ENCODE data around the gene ANKS1B.
"Not testable (repeated sequence)": the region's sequence is repeated elsewhere in the genome, so short reads cannot be mapped to it uniquely, and the experiment has no call there.

The ANKS1B gene

DNA sequence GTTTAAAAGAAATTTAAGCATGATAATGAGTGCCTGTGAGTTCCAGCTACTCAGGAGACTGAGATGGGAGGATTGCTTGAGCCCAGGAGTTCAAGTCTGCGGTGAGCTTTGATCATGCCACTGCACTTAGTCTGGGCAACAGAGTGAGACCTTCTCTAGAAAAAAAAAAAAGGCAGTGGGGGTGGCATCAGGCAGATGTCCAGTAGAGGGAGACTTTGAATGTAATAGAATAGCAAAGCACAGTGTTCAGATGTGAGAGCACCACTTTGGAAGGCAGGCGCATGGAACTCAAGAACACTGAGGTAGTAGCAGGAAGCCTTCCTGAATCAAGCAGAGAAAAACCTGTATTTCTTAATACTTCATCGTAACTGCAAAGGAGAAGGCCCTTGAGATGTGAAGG lies 731.7 kb downstream of the ANKS1B start:
- no peak for DNase-seq

DNA sequence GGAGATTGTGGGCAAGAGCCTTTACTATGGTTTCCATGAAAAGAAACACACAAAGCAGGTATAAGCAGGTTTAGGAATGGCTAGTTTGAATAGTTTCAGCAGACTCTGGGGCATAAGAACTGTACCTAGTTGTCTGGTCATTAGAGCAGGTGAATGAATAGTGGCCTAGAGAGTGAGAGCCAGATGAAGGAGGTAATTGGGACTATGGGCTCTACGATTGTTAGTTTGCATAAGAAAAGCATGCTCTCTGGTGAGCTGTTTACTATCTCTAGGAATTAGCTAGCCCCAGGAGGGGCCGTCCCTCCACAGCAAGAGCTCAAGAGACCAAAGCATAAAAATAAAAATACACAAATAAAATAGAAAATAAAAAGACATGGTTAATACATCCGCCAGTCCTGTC lies 734.6 kb downstream of the ANKS1B start:
- DNase-seq = no peak

DNA sequence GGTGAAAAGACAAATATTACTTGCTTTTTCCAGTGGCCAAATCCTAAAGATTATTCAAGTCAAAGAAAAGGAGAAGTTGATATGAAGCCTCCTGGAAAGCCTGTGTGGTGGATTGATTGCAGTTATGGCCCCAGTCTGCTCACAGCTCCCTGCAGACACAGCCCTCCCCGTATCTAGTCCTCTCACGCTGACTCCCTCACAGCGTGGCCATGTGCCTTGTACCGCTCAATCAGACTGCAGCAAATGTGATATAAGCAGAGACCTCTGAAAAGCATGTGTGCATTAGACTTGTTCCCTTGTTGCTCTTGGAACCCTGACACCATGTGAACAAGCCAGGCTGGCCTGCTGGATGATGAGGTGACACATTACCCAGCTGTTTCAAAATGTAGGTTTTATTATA lies 735.2 kb downstream of the ANKS1B start:
- no peak for DNase-seq

DNA sequence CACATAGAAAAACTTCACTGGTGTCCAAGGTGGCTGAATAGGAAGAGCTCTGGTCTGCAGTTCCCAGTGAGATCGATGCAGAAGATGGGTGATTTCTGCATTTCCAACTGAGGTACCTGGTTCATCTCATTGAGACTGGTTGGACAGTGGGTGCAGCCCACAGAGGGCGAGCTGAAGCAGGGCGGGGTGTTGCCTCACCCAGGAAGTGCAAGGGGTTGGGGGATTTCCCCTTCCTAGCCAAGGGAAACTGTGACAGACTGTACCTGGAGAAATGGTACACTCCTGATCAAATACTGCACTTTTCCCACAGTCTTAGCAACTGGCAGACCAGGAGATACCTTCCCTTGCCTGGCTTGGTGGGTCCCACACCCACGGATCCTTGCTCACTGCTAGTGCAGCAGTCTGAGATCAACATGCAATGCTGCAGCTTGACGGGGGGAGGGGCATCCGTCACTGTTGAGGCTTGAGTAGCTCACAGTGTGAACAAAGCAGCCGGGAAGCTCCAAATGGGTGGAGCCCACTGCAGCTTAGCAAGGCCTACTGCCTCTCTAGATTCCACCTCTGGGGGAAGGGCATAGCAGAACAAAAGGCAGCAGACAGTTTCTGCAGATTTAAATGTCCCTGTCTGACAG lies 746.7 kb downstream of the ANKS1B start:
- DNase-seq = not testable (repeated sequence)

DNA sequence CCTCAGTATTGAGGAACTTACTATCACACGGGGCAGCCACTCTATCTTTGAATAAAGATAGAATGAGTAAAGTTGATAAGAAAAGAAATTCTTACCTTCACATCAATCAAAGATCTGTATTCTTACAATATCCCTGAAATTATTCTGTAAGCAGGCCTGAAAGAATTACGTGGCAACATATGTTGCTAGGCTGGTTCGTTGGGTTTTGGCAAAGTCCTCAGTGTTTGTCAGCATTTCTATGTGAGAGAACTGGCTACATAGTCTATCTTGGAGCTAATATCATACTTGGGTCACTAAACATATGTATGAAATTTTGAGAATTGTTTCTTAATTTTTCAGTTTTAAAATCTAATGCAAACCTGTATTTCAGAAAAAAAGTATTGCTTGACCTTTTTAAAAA lies 749.4 kb downstream of the ANKS1B start:
- no peak for DNase-seq

DNA sequence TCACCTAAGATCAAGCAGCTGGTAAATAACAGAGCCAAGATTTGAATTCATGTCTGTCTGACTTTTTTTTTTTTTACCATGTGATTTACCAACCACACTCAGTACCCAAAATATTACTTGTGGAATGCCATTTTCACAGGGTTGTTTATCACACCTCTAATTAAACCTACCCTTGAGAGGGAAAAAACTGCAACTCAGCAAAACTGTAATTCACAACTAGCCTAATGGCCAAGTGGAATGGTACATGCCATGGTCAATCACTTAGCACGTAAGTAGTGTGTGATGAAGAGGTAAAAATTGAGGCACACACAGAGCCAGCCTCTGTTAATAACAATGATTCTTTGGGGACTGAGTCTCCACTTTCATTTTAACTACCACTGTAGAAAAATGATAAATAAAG lies 750.0 kb downstream of the ANKS1B start:
- no peak for DNase-seq

DNA sequence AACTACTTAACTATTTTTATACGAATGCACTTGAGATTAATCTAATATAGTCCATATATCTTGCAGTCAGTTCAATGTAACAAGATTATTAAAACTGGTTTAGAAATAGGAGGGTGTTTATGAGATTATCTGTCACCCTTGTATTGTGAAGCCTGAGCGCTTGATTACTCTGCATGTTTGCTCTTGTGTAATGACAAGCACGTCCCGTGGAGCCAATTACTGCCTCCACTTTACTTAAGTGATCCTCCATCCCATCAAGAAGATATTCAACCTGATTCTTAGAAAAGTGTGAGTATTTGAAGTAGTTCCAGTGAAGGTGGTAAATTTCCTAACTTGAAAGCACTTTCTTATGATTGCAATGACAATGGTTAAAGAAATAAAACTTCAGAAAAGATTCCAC lies 752.4 kb downstream of the ANKS1B start:
- no peak for DNase-seq

DNA sequence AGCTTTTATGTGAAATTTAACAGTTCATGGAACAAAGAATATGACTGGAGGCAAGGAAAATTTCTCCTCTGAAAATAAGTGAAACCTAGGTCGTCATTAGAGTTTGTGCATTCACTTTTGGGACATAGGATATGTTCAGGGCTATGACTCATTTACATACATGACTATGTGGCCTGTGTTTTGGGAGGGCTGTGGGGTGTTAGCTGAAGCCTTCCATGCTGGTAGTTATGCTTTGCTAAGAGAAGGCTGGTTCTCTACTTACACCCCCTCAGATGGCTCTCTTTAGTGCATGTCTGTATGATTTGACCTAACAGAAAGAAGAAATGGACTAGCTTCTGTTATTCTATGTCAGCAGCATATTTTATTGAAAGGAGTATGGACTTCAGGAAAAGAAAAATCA lies 753.7 kb downstream of the ANKS1B start:
- DNase-seq = no peak

DNA sequence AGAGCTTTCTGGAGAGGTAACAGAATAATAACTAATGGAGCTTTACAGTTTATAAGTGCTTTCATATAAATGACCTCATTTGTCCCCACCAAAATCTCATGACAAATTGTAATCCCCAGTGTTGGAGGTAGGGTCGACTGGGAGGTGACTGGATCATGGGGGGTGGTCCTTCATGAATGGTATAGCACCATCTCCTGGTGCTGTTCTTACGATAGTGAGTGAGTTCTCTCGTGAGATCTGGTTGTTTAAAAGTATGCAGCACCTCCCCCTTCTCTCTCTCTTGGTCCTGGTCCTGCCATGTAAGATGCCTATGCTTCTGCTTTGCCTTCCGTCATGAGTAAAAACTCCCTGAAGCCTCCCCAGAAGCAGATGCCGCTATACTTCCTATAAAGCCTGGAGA lies 760.5 kb downstream of the ANKS1B start:
- no peak for DNase-seq

DNA sequence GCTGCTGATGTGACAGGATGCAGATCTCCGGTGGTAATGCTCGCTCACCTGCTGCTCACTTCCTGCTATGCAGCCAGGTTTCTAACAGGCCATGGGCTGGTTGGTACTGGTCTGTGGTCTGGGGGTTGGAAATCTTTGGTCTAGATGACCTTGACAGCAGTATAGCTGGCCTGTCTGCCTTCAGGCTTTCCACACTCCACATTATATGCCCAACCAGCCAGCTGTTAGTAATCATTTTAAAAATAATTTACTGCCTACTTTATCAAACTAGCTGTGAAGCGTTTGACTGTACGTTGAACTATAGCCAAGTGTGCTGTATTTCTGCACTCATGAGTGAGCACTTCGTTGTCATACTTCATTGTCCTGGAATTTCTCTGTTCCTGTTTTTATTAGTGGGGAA lies 761.2 kb downstream of the ANKS1B start:
- no peak for DNase-seq

DNA sequence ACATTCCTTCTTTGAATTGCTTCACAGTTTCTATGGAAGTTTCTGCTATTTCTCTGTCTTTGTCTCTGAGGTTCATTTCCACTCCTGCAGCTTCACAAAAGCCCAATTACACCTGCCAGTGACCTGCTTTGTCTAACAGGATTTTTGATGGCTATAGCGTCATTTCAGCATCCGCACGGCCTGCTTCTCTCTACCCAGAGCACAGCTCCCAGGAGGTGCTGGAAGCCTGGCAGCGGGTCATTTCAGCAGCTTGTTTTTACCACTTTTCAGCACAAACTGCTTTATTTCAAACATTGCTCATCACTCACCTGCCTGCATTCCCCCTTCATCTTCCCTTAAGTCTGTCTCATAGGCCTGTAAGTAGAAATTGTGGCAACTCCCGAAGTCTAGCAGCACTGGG lies 771.7 kb downstream of the ANKS1B start:
- DNase-seq = no peak

DNA sequence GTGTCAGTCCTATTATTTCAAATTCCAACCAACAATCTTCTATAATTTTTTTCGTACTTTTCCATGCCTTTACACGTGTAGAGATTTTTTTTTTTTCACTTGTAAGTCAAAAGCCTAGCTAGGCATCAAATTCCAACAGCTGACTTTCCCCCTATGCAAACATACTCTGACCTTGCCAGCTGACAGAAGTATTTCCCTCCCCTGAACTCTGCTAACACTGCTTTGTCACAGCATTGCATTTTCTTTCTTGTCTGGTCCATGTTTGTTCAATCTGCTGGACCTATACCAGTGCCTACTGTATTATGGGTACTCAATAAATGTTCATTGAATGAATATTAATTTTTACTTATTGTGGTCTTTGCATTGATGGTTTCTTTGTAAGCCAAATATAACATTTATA lies 772.5 kb downstream of the ANKS1B start:
- DNase-seq = no peak

DNA sequence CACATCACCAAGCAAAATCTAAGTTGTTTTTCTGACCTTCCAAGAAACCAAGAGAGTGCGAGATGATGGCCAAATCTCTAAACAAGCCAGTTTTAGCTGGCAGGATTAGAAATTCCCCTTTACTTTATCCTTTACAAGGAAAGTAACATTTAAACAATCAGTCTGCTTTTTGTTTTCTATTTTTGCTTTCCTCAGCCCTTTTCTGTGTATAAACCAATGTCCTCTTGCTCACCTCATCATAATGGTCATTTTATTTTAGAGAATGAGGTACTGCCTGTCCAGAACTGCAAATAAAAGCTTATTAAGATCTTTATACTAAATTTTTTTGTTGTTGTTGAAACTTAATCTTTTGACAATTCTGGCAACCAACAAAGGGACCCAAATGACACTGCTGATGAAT lies 779.6 kb downstream of the ANKS1B start:
- no peak for DNase-seq

DNA sequence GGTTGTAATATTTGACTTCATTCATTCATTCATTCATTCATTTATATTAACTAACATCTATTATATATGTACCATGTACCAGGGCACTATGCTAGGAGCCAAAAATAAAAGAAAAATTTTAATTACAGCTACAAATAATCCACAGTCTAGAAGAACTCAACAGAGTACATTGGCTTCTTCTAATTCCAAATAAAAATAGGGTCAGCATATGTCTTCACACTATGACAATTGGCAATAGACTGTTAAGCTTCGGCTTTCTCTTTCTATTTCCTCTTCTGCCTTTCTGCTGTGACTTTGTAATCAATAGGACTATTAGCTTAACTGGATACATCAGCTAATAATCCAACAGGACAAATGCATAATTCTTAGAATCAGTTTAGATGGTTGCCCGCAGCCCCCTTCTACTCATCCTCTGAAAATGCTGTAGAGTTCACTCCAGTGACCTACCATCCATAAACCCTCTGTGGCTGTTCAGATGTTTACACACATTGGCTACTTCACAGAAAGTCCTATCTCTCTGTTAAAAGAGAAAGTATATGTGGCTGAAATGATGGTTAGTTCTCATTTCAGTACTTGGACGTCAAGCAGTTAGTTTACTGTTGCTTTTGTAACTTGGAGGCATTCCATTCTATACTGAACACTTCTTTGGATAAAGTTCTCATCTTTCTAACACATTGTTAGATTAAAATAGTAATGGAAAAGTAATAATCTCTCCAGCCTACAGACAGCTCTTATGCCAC lies 782.7 kb downstream of the ANKS1B start:
- no peak for DNase-seq

DNA sequence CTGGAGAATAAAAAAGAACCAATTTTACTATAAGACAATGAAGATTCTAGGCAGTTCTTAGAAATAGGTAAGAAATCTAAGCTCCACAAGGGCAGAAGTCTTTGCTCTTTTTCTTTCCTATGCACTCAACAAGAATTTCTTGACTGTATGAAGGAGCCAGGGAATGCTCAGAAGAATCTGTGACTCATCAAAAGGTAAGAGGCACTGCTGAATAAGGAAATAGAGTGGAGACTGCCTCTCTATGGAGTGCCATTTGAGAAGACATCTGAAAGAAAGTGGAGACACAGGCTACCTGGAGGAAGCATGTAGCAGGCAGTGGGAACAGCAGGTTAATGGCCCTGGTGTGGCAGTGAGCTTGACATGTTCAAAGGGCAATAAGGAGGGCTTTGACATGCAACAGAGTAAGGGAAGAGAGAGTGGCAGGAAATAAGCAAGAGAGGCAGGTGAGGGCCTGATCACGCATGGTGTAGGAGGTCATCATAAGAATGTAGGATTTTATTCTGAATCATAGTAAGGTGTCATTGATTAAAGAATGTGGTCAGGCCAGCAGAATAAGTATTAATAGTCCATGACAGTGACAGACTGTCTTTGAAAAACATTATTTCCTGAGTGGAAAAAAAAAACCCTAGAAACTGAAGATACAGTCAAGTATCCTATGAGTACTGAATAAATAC lies 783.9 kb downstream of the ANKS1B start:
- no peak for DNase-seq

DNA sequence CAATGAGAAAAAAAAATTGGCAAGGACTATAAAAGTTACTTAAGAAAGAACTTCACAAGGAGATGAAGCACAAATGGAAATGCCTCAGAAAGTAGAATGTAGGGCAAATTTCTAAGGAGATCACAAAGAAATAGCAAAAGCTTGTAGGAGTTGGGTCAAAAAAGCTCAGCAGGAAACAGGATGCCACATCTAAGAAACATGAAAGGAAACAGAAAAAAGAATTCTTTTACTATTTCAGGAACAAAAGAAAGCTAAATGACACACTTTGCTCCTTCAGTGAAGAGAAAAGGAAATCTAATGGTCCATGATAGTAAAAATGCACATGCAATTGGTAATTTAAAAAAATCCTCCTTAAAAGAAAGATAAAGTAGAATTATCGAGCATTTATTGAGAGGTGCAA lies 789.3 kb downstream of the ANKS1B start:
- DNase-seq = no peak

DNA sequence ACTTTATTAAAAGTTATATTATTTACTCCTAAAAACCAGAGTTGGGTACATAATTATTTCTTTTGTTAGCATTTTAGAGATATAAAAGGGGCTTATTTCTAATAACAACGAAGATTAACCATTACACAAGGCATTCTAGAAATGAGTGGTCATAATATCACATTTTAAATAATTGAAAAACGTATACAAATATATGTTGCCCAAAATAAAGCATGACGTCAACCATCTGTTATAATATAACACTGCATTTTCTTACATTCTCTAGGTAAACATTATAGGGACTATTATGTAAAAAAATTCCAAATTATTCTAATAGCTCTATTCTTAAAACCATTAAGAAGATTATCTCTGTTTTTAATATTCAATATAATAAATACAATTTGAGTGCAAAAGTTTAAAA lies 792.2 kb downstream of the ANKS1B start:
- DNase-seq = no peak

DNA sequence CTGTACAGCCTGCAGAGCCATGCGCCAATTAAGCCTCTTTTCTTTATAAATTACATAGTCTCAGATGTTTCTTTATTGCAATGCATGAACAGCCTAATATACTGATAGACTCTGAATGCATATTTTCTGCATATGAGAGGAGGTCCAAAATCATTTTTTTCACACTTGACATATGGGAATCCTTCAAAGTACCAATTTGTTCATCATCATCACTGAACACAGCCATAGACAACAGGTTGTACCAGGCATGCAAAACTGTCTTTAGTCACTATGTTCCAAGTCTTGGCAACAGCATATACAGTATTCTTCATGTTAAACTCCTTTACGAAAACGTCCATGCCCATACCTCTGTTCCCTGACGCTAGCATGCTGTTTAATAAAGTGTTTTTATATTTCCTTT lies 807.9 kb downstream of the ANKS1B start:
- no peak for DNase-seq

DNA sequence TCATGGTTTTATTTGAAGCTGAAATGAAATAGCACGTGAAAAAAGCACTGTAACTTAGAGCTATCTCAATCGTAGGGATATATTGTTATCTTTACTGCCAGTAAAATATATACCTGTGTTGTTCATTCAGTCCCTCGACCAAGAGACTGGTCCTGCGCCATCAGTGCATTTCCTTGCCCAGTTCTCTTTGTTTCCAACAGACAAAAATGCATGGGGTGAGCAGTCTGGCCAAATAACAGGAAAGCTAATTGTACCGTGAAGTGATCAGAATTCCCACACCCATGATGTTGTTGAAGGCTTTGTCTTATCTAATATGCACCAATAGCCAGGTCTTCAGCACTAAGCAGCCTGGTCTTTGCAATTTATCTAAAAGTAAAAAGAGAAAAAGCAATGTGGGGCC lies 814.3 kb downstream of the ANKS1B start:
- DNase-seq = no peak

DNA sequence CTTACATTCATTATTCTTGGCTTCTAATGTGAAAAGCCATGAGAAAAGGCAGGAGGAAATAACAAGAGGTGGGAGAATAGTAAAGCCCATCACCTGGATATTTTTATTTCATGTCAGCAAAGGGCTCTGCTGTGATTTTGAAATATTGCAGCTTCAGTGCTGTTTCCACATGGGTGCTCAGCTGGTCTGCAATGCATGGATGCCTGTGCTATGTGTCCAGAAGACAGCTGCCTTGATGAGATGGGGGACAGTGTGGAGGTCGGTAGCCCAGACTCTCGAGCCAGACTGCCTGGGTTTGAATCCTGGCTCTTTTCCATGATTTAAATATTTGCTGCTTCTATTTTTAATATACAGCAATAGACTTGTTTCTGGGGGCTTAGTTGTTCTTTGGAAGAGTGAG lies 814.7 kb downstream of the ANKS1B start:
- DNase-seq = no peak

DNA sequence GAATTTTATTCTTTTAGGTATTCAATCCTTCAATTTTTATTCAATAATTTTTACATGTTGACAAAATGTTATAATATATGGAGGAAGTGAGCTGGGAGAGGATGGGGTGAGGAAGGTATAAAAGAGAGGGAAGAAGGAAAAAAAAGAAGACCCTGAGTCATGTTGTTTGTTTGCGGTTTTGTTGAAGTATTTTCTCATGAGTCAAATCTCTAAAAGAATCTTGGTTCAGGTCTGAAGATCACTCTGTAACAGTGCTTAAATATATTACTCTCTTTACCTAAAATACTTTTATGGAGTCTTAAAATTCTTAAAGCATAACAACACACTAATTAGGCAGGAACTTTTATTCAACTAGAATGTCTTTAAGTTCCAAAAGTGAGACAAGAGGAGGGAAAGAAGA lies 826.8 kb downstream of the ANKS1B start:
- DNase-seq = no peak

DNA sequence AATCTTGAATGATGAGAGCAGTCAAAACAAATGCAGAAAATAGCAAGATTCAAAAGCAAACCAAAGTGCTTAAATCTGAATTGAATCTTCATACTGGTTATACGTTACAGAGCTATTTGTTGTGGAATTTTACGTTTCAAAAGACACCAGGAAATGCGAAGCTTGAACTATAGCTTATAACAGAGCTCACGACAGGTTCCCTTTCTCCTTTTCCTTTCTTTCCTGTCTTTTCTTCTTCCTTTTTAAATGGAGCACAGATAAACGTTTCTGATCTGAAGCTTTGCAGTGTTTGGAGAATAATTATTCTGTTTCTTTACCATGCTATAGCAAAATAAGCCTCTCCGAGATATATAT lies 829.8 kb downstream of the ANKS1B start:
- DNase-seq = no peak

DNA sequence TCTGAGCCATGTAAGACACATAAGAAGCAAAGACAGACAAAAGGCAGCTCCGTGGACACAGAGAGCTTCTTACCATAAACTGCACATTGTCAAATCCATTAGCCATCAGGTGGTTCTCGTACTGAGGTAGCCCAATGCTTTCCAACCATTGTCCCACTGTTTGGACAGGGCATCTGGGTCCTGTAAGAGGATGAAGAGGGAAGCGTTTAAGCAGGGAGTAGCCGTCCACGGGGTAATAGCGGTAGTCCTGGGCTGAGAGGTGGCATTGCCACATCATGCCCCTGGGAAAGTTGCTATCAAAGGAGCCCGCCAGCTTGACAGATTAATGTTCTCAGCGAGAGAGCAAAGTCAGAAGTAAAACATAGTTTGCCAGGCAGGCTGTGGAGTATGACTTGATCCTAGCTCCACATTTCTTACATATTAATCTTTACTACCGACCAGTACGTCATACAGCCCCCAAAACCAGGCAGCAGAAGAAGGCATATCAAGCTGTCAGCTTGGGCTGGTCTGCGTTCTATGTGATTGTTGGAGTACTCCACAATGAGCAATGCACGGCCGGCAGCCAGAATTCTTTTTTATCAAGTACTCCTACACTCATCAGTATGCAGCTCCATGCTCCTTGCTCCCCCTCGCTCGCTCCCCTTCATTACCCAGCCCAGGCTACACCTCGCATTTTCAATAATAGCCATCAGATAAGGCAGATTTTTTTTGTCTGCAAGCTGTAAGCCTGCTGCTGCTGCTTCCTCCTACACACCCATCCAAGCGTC lies 830.3 kb downstream of the ANKS1B start:
- DNase-seq = no peak

DNA sequence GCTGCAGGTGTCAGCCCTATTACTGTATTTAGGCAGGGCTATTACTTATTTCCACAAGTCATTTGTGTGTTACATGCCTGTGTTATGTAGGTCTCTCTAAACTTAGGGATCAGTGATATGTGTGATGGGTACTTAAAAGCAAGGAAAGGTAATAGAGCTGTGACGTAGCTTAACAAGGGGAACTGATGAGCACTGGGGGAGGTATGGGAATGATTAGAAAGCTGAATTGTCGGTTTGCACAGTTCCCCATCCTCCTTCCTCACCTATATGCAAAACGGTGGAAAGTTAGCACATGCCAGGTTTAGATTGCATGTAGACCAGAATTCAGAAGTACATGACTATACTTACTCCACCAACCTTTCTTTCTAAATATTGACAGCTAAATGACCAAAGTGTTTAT lies 831.4 kb downstream of the ANKS1B start:
- DNase-seq = no peak

All from fibroblast of skin of right quadriceps (primary cell).